Ectodermal cell (in vitro differentiated cells): ENCODE measurements around the gene CNRIP1.

ENCODE experiments used
- H3K27ac ChIP-seq: 2 replicates; pipeline ENCODE4 v1.7.0; 2013; ENCODE audit warnings: mild to moderate bottlenecking, low read depth, low read length; ENCODE audit not compliant: insufficient read depth, poor library complexity, severe bottlenecking
- H3K27me3 ChIP-seq: 2 replicates; pipeline ENCODE4 v1.7.0; 2013; ENCODE audit warnings: mild to moderate bottlenecking, low read length; ENCODE audit not compliant: insufficient read depth, control insufficient read depth, poor library complexity, severe bottlenecking
- H3K36me3 ChIP-seq: one replicate; pipeline ENCODE4 v1.7.0; 2013; ENCODE audit warnings: low read length; ENCODE audit not compliant: control insufficient read depth, insufficient read depth
- H3K4me1 ChIP-seq: one replicate; pipeline ENCODE4 v1.7.0; 2013; ENCODE audit warnings: low read length; ENCODE audit not compliant: control insufficient read depth, insufficient read depth
- H3K4me3 ChIP-seq: 2 replicates; pipeline ENCODE4 v1.7.0; 2013; ENCODE audit warnings: low read depth, low read length, control low read depth; ENCODE audit not compliant: insufficient read depth
- H3K9me3 ChIP-seq: 2 replicates; pipeline ENCODE4 v1.7.0; 2013; ENCODE audit warnings: mild to moderate bottlenecking, low read length, moderate library complexity; ENCODE audit not compliant: control insufficient read depth
- whole genome bisulfite sequencing, 2 experiments: methylation state at CpG; one replicate each; pipeline ENCODE4 v1.1.7; 2013; ENCODE audit warnings: missing lambda C conversion rate in 2 of 2; 5-methylcytosine and 5-hydroxymethylcytosine counted together

The CNRIP1 gene

GRCh38 chr2:68279691-68280090, 40.1 kb downstream of the CNRIP1 start:
- Histone ChIP-seq H3K36me3 (no peaks in the 10 kb centered on the region), H3K9me3 (no peaks in the 10 kb centered on the region), H3K27me3 (no peaks in the 10 kb centered on the region), H3K4me1 (no peaks in the 10 kb centered on the region), H3K4me3 (no peak overlapping the region), H3K27ac (no peak overlapping the region)
- 91 to 97% methylated on average over 2 to 4 of the region's 4 CpGs for WGBS, 2 experiments

DNA sequence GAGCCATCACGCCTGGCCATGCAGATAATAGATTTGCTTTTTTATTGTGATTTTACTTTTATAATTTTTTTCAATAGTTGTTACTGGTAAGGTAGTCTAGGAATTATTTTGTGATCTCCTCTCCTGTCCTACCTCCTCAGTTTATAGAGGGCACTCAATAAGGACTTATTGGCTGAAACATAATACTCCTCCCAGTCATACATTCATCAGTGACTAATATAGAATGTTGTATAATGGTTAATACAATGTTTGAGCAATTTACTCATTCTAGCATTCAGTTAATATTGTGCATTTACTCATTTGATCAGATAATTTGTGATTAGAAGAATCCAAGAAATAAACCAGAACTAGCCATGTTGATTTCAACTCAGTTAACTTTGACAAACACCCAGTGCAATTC, 41.6 kb downstream of the CNRIP1 start:
- Histone ChIP-seq H3K4me3 (no peak overlapping the region), H3K4me1 (no peaks in the 10 kb centered on the region), H3K36me3 (no peaks in the 10 kb centered on the region), H3K9me3 (no peaks in the 10 kb centered on the region), H3K27me3 (no peaks in the 10 kb centered on the region), H3K27ac (no peak overlapping the region)
- WGBS, 2 experiments, result 82 to 100% methylated on average over 1 of the region's 1 CpG

DNA sequence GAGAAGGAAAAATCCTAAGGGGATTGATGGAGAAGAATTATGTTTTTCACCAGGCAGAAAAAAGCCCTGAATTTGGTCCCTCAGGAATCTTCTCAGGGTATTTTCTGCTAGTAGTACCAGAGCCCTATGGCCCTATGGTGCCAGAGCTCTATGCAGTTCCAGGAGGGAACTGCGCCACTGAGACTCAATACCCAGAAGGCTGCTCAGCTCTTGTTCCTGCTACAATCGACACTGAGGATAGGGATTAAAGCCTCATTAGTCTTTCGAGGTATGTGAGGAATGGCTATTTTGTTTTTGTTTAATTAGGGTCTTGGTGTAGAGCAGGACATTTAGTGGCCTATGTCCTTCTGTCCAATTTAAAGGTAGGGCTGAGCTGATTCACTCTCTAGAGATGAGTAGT, 45.7 kb downstream of the CNRIP1 start:
- Histone ChIP-seq H3K27me3 (no peaks in the 10 kb centered on the region), H3K4me3 (no peak overlapping the region), H3K4me1 (no peaks in the 10 kb centered on the region), H3K9me3 (no peaks in the 10 kb centered on the region), H3K36me3 (no peaks in the 10 kb centered on the region), H3K27ac (no peak overlapping the region)
- WGBS, 2 experiments, result 54 to 60% methylated on average over 3 of the region's 3 CpGs

DNA sequence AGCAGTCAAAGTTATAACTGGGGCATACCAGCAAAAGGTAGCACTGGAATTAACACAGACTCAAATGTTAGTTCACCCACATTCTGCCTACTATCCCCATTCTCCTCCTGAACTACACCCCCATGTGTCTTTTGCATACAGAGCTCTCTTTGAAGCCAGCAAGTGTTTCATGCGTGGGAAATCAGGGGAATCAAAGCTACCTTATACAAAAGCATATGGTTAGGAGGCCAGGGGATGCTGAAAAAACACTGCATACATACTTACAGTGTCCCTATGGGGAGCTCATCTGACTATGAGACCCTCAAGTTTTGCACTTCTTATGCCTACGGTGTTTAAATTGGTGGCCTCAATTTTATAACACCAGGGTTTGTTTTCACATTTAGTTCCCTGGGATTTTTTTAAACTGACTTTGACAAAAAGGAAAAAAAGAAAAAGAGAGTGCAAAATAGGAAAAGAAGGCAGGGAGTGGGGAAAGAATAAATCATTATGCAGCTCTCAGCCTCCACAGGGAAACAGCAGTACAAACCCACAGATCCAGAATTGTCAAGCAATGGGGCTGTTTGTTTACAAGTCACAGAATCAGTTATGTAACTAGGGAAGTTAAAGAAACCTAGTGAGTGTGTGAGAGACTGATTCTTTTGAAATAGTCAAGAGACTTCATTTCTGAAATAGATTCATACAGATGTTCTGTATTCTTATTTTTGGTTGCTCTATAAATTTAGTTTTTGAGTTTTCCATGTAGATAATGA, 47.3 kb downstream of the CNRIP1 start:
- Histone ChIP-seq H3K4me1 (no peaks in the 10 kb centered on the region), H3K27ac (no peak overlapping the region), H3K36me3 (no peaks in the 10 kb centered on the region), H3K9me3 (no peaks in the 10 kb centered on the region), H3K27me3 (no peaks in the 10 kb centered on the region), H3K4me3 (no peak overlapping the region)
- WGBS, 2 experiments, result 49 to 50% methylated on average over 2 of the region's 2 CpGs

GRCh38 chr2:68266655-68267054, 53.1 kb downstream of the CNRIP1 start:
- Histone ChIP-seq H3K9me3 (no peaks in the 10 kb centered on the region), H3K4me1 (no peaks in the 10 kb centered on the region), H3K36me3 (no peaks in the 10 kb centered on the region), H3K27me3 (no peaks in the 10 kb centered on the region), H3K4me3 (no peak overlapping the region), H3K27ac (no peak overlapping the region)
- 80 to 100% methylated on average over 1 of the region's 1 CpG for WGBS, 2 experiments

GRCh38 chr2:68263632-68264031, 56.1 kb downstream of the CNRIP1 start:
- Histone ChIP-seq H3K27ac (no peak overlapping the region), H3K36me3 (no peaks in the 10 kb centered on the region), H3K27me3 (no peaks in the 10 kb centered on the region), H3K4me1 (no peaks in the 10 kb centered on the region), H3K4me3 (no peak overlapping the region), H3K9me3 (no peaks in the 10 kb centered on the region)
- 93 to 100% methylated on average over 2 of the region's 2 CpGs for WGBS, 2 experiments

- Histone ChIP-seq H3K36me3 (no peaks in the 10 kb centered on the region), H3K27me3 (no peaks in the 10 kb centered on the region), H3K4me3 (no peak overlapping the region), H3K9me3 (no peaks in the 10 kb centered on the region), H3K27ac (no peak overlapping the region), H3K4me1 (peaks cover 5% of the 10 kb centered on the region)
- 75 to 91% methylated on average over 2 of the region's 2 CpGs for WGBS, 2 experiments
Observed at GRCh38 chr2:68258851-68259250, 60.9 kb downstream of the CNRIP1 start.

DNA sequence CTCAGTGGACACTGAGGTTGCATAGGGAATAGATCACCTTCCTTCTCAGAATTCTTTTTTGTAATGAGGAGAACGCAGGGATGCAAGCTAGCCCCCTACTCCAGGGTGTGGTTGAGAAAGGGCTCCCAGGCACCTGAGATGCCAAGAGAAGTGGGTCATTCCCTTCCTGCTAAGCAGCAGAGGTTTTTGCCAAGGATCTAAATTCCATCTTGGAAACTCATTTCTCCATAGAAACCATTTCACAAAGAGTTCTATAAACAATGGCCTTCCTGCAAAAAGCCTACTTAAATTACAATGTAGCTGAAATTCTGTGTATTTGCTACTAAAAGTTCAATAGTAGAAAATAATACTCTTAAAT, 63.7 kb downstream of the CNRIP1 start:
- H3K27me3 ChIP-seq, result no peaks in the 10 kb centered on the region
- H3K4me3 ChIP-seq, result no peak overlapping the region
- WGBS, 2 experiments, result 50 to 52% methylated on average over 1 of the region's 1 CpG
- no peak overlapping the region for H3K27ac ChIP-seq
- no peaks in the 10 kb centered on the region for H3K9me3 ChIP-seq
- H3K36me3 ChIP-seq, result no peaks in the 10 kb centered on the region
- H3K4me1 ChIP-seq, result peaks cover 5% of the 10 kb centered on the region

- Histone ChIP-seq H3K4me1 (peaks cover 13% of the 10 kb centered on the region), H3K4me3 (peak overlapping the region; percentile 72), H3K27ac (no peak overlapping the region), H3K27me3 (no peaks in the 10 kb centered on the region), H3K36me3 (no peaks in the 10 kb centered on the region), H3K9me3 (no peaks in the 10 kb centered on the region)
- WGBS, 2 experiments, result 0 to 3% methylated on average over 8 to 14 of the region's 15 CpGs
Observed at GRCh38 chr2:68253219-68254068, 66.3 kb downstream of the CNRIP1 start.

GRCh38 chr2:68252400-68253218, 67.1 kb downstream of the CNRIP1 start, which contains the start of gene PPP3R1:
PPP3R1 (minus strand) TSS chr2:68252532; CDS start chr2:68252127, 405 bp downstream.
- 0 to 1% methylated on average over 79 of the region's 79 CpGs for WGBS, 2 experiments
- Histone ChIP-seq H3K36me3 (no peaks in the 10 kb centered on the region), H3K4me1 (peaks cover 13% of the 10 kb centered on the region)

More at GRCh38 chr2:68252400-68253218, 67.1 kb downstream of the CNRIP1 start, which contains the start of gene PPP3R1:
- H3K27ac ChIP-seq, result peak within 1 kb of the TSS; percentile 85
- no peaks in the 10 kb centered on the region for H3K9me3 ChIP-seq
- H3K27me3 ChIP-seq, result no peaks in the 10 kb centered on the region
- H3K4me3 ChIP-seq, result peak within 1 kb of the TSS; percentile 72
